ENCODE results near the gene MCOLN1.

- TF ChIP-seq CTCF (conservative IDR thresholded peaks at IDR 0.05 in 1 of 2, IDR thresholded peaks at IDR 0.05 in 1 of 2; ENCODE audit: extremely low read depth in 1 of 2, insufficient read depth in 1 of 2, low read depth in 1 of 2, low read length in 2 of 2), result no peak
- TF ChIP-seq EZH2 (IDR thresholded peaks at IDR 0.05; ENCODE audit: borderline replicate concordance, low read length), result no peak
Measured at GRCh38 chr19:7476777-7477494, 45.5 kb upstream of the MCOLN1 start.

Data from mammary epithelial cell (primary cell).